Mesenchymal stem cell (in vitro differentiated cells and primary cell): Measurements from ENCODE around the gene MRE11.
A peak's percentile ranks its signal among the peaks of the same experiment; 100 is the strongest.

Source experiments
- DNase-seq: peaks from one replicate; pipeline ENCODE4 v3.0.0-alpha.2; 2013
- H2AFZ ChIP-seq: one replicate; pipeline ENCODE4 v1.6.1; 2013; ENCODE audit warnings: low read depth, mild to moderate bottlenecking, control low read depth, inconsistent platforms, low read length, moderate library complexity
- H2AK5ac ChIP-seq: 2 replicates; pipeline ENCODE4 v1.6.1; 2013; ENCODE audit warnings: low read length, moderate library complexity, mild to moderate bottlenecking, inconsistent platforms; ENCODE audit not compliant: severe bottlenecking
- H2BK120ac ChIP-seq: one replicate; pipeline ENCODE4 v1.6.1; 2013; ENCODE audit warnings: low read depth, mild to moderate bottlenecking, inconsistent platforms, low read length, moderate library complexity
- H2BK12ac ChIP-seq, 2 experiments: one replicate each; pipeline ENCODE4 v1.6.1; 2013; ENCODE audit warnings: inconsistent platforms in 2 of 2, low read length in 2 of 2, mild to moderate bottlenecking in 2 of 2, moderate library complexity in 2 of 2, control low read depth in 1 of 2
- H2BK15ac ChIP-seq: one replicate; pipeline ENCODE4 v1.6.1; 2013; ENCODE audit warnings: mild to moderate bottlenecking, low read depth, inconsistent platforms; ENCODE audit not compliant: poor library complexity, severe bottlenecking
- H2BK5ac ChIP-seq: 2 replicates; pipeline ENCODE4 v1.6.1; 2013; ENCODE audit warnings: low read depth, mild to moderate bottlenecking, low read length, control low read depth, inconsistent platforms; ENCODE audit not compliant: poor library complexity, severe bottlenecking
- H3K14ac ChIP-seq, 2 experiments: one replicate each; pipeline ENCODE4 v1.6.1; 2013; ENCODE audit warnings: inconsistent platforms in 2 of 2, low read length in 2 of 2, control low read depth in 1 of 2, mild to moderate bottlenecking in 1 of 2, moderate library complexity in 1 of 2
- H3K18ac ChIP-seq, 2 experiments: one replicate each; pipeline ENCODE4 v1.6.1; 2013; ENCODE audit warnings: inconsistent platforms in 2 of 2, low read length in 2 of 2, control low read depth in 1 of 2, low read depth in 1 of 2, mild to moderate bottlenecking in 1 of 2
- H3K23ac ChIP-seq, 2 experiments: one replicate each; pipeline ENCODE4 v1.6.1; 2013; ENCODE audit warnings: inconsistent platforms in 2 of 2, low read length in 2 of 2, mild to moderate bottlenecking in 2 of 2, moderate library complexity in 2 of 2, control low read depth in 1 of 2
- H3K27ac ChIP-seq: 2 replicates; pipeline ENCODE4 v1.5.1; 2013; ENCODE audit warnings: mild to moderate bottlenecking, moderate library complexity, low read length, control low read depth, inconsistent platforms; ENCODE audit not compliant: poor library complexity, severe bottlenecking
- H3K27me3 ChIP-seq, 2 experiments: 2 replicates each; pipeline versions ENCODE4 v1.6.1 to v1.7.0; 2013; ENCODE audit warnings: low read length in 2 of 2, mild to moderate bottlenecking in 2 of 2, moderate library complexity in 2 of 2, control low read depth in 1 of 2, inconsistent platforms in 1 of 2; ENCODE audit not compliant: control insufficient read depth in 1 of 2, insufficient read depth in 1 of 2
- H3K36me3 ChIP-seq, 2 experiments: 2 replicates each; pipeline versions ENCODE4 v1.6.1 to v1.7.0; 2013; ENCODE audit warnings: low read length in 2 of 2, control low read depth in 1 of 2, inconsistent platforms in 1 of 2, low read depth in 1 of 2, mild to moderate bottlenecking in 1 of 2; ENCODE audit not compliant: insufficient read depth in 2 of 2, control insufficient read depth in 1 of 2
- H3K4ac ChIP-seq, 2 experiments: one replicate each; pipeline ENCODE4 v1.6.1; 2013; ENCODE audit warnings: inconsistent platforms in 2 of 2, low read length in 2 of 2, mild to moderate bottlenecking in 2 of 2, moderate library complexity in 2 of 2, control low read depth in 1 of 2, low read depth in 1 of 2
- H3K4me1 ChIP-seq: 2 replicates; pipeline ENCODE4 v1.6.1; 2013; ENCODE audit warnings: low read depth, low read length, control low read depth; ENCODE audit not compliant: control insufficient read depth, insufficient read depth
- H3K4me2 ChIP-seq: 2 replicates; pipeline ENCODE4 v1.6.1; 2013; ENCODE audit warnings: low read length, mild to moderate bottlenecking, inconsistent platforms; ENCODE audit not compliant: poor library complexity, severe bottlenecking
- H3K4me3 ChIP-seq, 2 experiments: 2 replicates each; pipeline versions ENCODE4 v1.5.1 to v1.7.0; 2013; ENCODE audit warnings: low read length in 2 of 2, mild to moderate bottlenecking in 2 of 2, control low read depth in 1 of 2, low read depth in 1 of 2; ENCODE audit not compliant: insufficient read depth in 1 of 2
- H3K79me1 ChIP-seq: replicated peaks from 2 replicates; pipeline ENCODE4 v1.6.1; 2013; ENCODE audit warnings: mild to moderate bottlenecking, control low read depth, low read length, inconsistent platforms; ENCODE audit not compliant: poor library complexity, severe bottlenecking
- H3K9ac ChIP-seq: 2 replicates; pipeline ENCODE4 v1.7.0; 2013; ENCODE audit warnings: mild to moderate bottlenecking, low read length, moderate library complexity
- H3K9me3 ChIP-seq: 2 replicates; pipeline ENCODE4 v1.7.0; 2013; ENCODE audit warnings: mild to moderate bottlenecking, low read length; ENCODE audit not compliant: control insufficient read depth
- H4K8ac ChIP-seq: one replicate; pipeline ENCODE4 v1.6.1; 2013; ENCODE audit warnings: inconsistent platforms, mild to moderate bottlenecking, low read length, moderate library complexity
- H4K91ac ChIP-seq: one replicate; pipeline ENCODE4 v1.6.1; 2013; ENCODE audit warnings: mild to moderate bottlenecking, low read length, inconsistent platforms
- WGBS: methylation state at CpG from one replicate; pipeline ENCODE4 v1.1.7; 2013; ENCODE audit warnings: mixed read lengths; 5-methylcytosine and 5-hydroxymethylcytosine counted together

MRE11 gene

DNA sequence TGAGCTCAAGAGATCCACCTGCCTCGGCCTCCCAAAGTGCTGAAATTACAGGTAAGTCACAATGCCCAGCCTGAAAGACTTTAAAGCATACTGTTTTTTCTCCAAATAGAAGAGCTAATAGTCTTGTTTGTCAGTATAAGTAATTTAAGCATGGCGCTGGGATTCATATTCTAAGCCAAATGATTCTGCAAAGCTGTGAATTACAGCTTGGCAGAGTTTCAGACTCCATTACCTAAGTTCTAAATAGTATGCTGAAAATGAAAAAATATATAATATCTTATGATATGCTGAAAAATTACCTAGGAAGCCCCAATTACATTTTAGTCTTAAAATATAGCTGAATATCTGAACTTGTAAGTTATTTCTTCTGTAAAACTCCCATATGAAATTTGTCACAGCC, 39.3 kb downstream of the MRE11 start:
- Histone ChIP-seq H3K79me1 (no peaks in the 10 kb centered on the region), H4K91ac (no peak overlapping the region), H2BK15ac (no peak overlapping the region), H3K27me3 (no peaks in the 10 kb centered on the region), H3K27ac (no peak overlapping the region), H3K14ac (no peak overlapping the region), H3K4me1 (no peaks in the 10 kb centered on the region), H3K4me2 (no peak overlapping the region), H3K9ac (no peak overlapping the region), H3K4me3 (no peak overlapping the region), H2BK120ac (no peak overlapping the region), H3K18ac (no peak overlapping the region), H2BK5ac (no peak overlapping the region), H2BK12ac (no peak overlapping the region), H2AFZ (no peak overlapping the region), H3K36me3 (peaks cover 0 to 7% of the 10 kb centered on the region in 2 experiments), H3K9me3 (no peaks in the 10 kb centered on the region), H3K23ac (no peak overlapping the region), H4K8ac (no peak overlapping the region), H3K4ac (no peak overlapping the region), H2AK5ac (no peak overlapping the region)
- WGBS: 100% methylated on average over 1 of the region's 2 CpGs
- no peak for DNase-seq

GRCh38 chr11:94452988-94453387, 40.7 kb downstream of the MRE11 start:
- WGBS: 100% methylated on average over 1 of the region's 2 CpGs
- Histone ChIP-seq H3K14ac (no peak overlapping the region), H3K27ac (no peak overlapping the region), H3K4me1 (no peaks in the 10 kb centered on the region), H2BK15ac (no peak overlapping the region), H3K18ac (no peak overlapping the region), H4K8ac (no peak overlapping the region), H2AK5ac (no peak overlapping the region), H3K4ac (no peak overlapping the region), H3K79me1 (no peaks in the 10 kb centered on the region), H2BK5ac (no peak overlapping the region), H3K4me3 (no peak overlapping the region), H3K9me3 (no peaks in the 10 kb centered on the region), H3K9ac (no peak overlapping the region), H3K27me3 (no peaks in the 10 kb centered on the region), H3K4me2 (no peak overlapping the region), H2AFZ (no peak overlapping the region), H4K91ac (no peak overlapping the region), H3K23ac (no peak overlapping the region), H2BK12ac (no peak overlapping the region), H2BK120ac (no peak overlapping the region), H3K36me3 (peaks cover 0 to 6% of the 10 kb centered on the region in 2 experiments)
- no peak for DNase-seq

- Histone ChIP-seq H3K9me3 (no peaks in the 10 kb centered on the region), H2AK5ac (no peak overlapping the region), H3K4me3 (peak overlapping the region in 1 of 2 experiments; percentile 54), H2BK12ac (no peak overlapping the region), H3K27me3 (no peaks in the 10 kb centered on the region), H3K9ac (peak overlapping the region; percentile 81), H3K4me2 (no peak overlapping the region), H3K27ac (no peak overlapping the region), H2BK5ac (no peak overlapping the region), H4K8ac (no peak overlapping the region), H2BK120ac (no peak overlapping the region), H3K4me1 (no peaks in the 10 kb centered on the region), H2AFZ (no peak overlapping the region), H4K91ac (no peak overlapping the region), H3K14ac (no peak overlapping the region), H3K23ac (no peak overlapping the region), H3K4ac (no peak overlapping the region), H2BK15ac (no peak overlapping the region), H3K79me1 (no peaks in the 10 kb centered on the region), H3K18ac (no peak overlapping the region), H3K36me3 (peaks cover 0 to 20% of the 10 kb centered on the region in 2 experiments)
- no peak for DNase-seq
- 80% methylated on average over 2 of the region's 3 CpGs for WGBS
Observed at GRCh38 chr11:94450048-94450447, 43.6 kb downstream of the MRE11 start.

DNA sequence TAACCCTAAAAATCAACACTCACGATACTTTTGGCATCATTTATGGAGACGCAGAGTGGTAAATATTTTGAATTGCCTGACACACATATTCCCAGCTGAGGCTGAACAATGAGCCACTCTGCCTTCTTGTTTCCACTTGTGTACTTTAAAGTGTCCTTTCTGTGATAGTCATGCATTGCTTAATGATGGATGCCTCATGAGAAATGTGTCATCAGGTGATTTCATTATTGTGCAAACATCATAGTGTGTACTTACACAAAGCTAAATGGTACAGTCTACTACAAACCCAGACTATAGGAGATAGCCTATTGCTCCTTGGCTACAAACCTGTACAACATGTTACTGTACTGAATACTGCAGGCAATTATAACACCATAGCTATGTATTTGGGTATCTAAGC, 44.2 kb downstream of the MRE11 start:
- Histone ChIP-seq H3K9ac (peak overlapping the region; percentile 81), H3K23ac (no peak overlapping the region), H3K79me1 (no peaks in the 10 kb centered on the region), H3K18ac (no peak overlapping the region), H2AFZ (no peak overlapping the region), H3K4me1 (no peaks in the 10 kb centered on the region), H4K91ac (no peak overlapping the region), H2BK15ac (no peak overlapping the region), H2AK5ac (no peak overlapping the region), H3K4me3 (peak overlapping the region in 1 of 2 experiments; percentile 54), H2BK12ac (no peak overlapping the region), H3K14ac (no peak overlapping the region), H3K36me3 (peaks cover 0 to 23% of the 10 kb centered on the region in 2 experiments), H3K27ac (no peak overlapping the region), H4K8ac (no peak overlapping the region), H2BK120ac (no peak overlapping the region), H3K4ac (no peak overlapping the region), H3K27me3 (no peaks in the 10 kb centered on the region), H2BK5ac (no peak overlapping the region), H3K9me3 (no peaks in the 10 kb centered on the region), H3K4me2 (no peak overlapping the region)
- 79% methylated on average over 2 of the region's 2 CpGs for WGBS
- DNase-seq: peak; percentile 69
